HG02840 (cell line): ENCODE measurements around the gene OR2AG1.
"Not testable (repeated sequence)": the region's sequence is repeated elsewhere in the genome, so short reads cannot be mapped to it uniquely, and the experiment has no call there.

Source experiments
- ATAC-seq: cut with Tn5 transposase; IDR thresholded peaks from one replicate; pipeline ENCODE4 v1.9.1; 2021; ENCODE audit warnings: mild to moderate bottlenecking, moderate library complexity, moderate number of reproducible peaks; ENCODE audit not compliant: unreplicated experiment, low FRiP score

Gene OR2AG1

DNA sequence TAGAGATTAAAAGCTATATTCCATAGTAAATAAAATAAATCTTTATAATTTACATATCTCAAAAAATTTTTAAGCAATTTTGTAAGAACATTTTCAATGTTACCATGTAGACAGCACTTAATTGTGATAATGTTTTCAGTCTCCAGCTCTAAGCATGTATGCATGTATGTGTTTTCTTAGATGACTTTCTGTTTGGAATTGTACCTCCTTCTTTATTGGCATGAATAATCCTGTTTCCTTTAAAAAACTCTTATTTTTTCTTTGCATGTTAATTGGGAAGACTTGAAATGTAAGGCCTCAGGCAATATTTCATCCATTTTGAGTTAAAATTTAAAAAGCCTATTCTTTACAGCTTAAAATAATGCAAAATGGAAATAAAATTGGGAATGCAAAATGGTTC is 2.0 kb upstream of the OR2AG1 start:
- ATAC-seq, result no peak

DNA sequence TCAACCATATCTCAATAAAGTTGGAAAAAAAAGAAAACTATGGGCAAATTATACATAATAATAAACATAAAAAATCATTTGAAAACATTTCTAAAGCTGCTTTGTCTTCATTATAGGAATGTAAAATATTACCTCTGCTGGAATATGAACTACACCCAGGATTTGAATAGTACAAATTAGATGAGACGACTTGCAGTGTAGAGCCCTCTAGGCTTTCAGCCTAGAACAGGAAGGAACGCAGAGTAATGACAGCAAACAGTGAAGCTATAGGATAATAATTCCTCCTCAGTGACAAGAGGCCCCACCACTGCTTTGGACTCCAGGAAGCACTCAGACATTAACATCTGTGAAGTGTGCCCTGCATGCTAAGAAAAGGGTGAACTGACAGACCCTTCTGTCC is 7.7 kb downstream of the OR2AG1 start:
- ATAC-seq, result no peak

DNA sequence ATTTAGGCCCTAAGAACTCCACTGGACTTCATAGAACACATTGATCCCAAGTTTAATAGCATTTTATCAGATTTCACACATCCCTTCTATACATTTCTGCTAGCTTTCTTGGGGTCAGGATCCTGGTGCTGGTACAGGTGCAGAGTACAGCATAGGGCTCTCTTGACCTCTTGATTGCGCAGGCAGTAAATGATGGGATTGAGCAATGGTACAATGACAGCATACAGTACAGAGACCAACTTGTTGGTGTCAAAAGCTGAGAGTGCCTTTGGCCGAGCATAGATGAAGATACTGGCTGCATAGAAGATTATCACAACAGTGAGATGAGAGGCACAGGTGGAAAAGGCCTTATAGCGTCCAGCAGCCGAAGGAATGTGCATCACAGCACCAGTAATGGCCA is 11.8 kb downstream of the OR2AG1 start:
- no peak for ATAC-seq

DNA sequence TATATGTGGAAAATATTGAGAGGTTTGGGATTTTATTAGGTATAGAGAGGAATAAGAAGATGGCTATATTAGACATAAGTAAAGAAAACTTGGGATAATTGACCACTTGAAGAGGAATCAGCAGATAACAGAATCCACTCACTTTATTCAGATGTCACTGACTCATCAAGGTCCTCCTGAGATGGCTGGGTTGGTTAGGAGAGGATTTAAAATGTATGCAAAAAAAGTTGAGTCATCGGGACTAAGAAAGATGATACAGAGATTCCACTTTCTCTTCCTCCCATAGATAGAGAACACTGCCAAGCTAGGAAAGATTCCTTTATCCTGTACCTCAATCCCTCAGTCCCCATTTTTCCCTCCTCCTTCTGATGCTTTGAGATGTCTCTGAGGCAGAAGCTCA is 16.6 kb downstream of the OR2AG1 start, which contains the start of gene OR6A2:
TSS of gene OR6A2 (minus strand) at position 288 of the 400 bp plus-strand sequence. CDS start 3,981 bp downstream, outside the sequence.
- ATAC-seq, result no peak

DNA sequence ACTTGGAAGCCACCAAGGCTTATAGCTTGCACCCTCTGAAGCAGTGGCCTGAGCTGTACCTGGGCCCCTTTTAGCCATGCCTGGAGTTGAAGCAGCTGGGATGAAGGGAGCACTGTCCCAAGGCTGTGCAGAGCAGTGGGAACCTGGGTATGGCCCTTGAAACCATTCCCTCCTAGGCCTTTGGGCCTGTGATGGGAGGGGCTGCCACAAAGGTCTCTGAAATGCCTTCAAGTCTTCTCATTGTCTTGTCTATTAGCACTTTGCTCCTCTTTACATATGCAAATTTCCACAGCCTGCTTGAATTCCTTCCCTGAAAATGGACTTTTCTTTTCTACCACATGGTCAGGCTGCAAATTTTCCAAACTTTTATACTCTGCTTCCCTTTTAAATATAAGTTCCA is 18.3 kb downstream of the OR2AG1 start:
- ATAC-seq, result not testable (repeated sequence)

DNA sequence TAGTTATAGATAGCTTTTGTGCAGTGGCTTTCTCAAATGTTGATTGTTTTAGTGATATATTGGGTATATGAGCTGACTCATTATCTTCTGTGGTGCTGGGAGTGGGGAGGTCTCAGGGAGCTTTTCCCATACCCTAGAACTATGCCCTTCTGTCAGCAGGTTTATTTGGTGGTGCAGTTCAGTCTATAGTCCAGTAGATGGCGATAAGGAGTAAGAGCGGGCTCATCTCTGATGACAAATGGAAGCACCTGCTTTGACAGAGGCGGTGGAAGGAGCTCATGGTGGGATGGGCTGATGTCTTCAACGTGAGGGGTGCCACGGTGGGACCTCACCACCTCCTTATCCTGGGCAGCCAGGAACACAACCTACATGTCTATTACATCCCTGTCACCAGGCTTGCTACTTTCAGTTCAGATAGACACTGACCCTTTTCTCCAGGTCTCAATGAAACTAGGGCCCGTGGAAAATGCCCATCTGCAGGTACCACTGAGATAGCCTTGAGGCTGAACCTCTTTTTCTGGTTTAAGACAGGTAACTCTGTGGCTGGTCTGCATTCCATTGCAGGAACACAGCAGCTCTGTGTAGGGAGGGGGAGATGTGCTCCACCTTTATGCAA is 29.7 kb downstream of the OR2AG1 start:
- no peak for ATAC-seq

DNA sequence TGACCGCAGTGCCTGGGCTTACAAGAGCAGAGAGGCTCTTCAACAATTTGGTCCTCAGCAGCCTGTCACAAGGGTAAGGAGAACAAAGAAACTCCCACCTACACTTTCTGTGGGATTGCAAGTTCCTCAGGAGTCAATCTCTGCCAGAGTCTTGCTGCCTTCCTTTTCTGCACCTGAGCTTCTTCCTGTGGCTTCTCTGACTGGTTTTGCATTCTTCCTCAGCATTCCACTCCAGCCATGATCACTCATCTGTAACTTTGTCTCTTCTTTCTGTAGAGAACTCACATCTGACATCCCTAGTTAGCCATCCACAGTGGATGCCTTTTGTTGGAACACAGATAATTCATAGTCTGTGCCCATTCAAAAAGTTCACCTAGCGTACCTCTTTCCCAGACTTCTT is 30.8 kb downstream of the OR2AG1 start:
- no peak for ATAC-seq

DNA sequence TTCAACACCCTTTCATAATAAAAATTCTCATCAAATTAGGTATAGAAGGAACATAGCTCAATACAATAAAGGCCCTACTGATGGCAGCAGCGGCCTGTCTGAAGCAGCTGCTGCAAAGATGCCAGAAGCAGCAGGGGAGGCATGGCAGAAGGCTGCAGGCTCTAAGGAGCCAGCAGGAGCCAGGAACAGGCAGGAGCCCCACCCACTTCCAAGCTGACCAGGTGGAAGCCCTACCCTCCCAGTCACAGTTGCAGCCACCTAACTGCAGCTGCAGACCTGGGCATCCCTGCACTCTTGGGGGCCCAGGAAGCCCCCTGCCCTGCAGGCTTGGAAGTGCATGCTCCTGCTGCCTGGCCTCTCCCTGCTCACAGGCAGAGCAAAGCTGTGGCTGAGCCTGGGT is 34.9 kb downstream of the OR2AG1 start:
- ATAC-seq, result no peak

DNA sequence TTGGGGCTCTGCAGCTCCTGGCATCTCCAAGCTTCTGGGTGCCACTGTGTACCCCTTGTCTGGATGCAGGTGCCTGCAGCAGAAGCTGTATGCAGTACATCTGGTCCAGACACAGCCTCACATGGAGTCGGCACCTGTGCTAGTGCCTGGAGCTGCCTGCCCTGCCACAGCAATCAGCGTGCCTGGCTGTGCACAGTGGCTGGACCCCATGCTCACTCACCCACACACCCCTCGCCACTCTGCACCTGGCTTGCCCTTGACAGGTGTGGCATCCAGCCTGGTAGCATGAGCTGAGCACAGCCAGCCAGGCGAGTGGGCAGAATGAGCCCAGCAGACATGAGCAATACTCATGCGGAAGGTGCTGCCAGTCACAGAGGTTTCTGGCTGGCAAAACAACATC is 36.1 kb downstream of the OR2AG1 start:
- no peak for ATAC-seq

DNA sequence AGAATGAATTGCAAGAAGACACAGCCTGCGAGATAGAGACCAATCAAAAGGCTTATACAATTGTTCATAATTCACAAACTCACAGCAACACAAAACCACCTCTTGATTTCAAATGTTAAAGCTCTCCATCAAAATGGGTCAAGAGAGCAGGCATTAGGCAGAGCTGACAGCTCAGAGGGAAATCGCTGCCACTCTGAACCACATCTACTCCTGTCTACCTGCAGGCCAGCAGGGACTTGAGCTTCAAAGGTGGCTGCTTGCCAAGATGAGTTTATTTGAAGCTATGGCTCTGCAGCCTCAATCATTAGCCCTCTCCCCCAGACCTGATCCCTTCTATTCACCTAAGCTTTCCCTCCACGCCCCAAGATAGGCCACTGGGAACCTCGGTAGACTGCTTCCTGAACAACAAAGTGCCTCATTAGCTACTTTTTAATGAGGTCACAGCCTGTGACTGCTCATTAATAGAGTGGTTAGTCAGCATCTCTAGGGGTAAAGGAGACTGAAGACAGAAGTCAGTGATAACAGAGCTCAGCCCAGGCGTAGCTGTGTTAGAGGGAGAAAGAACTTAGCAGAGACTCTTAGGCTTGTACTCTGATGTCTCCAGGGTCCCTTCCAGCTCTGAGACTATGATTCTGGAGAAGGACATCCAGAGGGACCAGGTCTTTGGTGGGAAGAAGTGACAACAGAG is 41.5 kb downstream of the OR2AG1 start:
- ATAC-seq, result no peak

DNA sequence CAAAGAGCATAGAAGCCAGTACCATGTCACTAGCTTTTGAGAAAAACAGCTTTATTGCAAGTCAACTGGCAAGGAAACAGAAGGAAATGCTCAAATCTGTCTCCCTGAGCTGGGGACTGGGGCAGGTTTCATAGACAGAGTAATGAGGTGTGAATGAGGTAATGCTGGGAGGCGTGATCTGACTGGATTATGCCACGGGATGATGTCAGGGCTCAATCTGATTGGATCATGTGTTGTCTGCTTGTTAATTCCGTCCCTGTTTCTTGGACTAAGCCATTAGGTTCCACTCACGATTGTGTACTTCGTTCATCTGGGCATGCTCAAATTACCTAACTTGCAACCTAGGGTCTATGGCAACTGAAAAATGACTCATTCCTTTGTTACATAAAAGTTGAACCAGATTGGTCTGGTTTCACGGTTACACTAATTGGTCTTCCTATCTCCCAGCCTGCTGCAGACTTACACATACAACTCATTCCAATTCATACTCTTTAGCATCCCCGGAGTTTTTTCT is 42.5 kb downstream of the OR2AG1 start:
- no peak for ATAC-seq

DNA sequence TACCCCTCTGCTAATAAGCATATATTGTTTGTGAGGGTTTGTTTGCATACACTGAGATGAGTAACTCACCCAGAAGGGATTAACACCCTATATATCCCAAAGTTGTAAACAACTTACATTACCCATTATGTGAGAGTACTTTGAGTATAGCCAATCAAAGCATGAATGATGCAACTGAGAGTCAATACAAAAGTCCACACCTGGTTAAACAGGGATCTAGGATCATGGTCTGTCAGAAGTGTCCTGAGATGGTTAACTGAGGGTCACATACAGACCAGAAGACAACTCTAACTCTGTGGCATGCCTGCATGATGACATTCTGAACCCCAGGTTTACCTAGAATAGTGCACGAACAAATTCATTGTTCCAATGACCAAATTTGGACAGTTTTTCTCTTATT is 45.3 kb downstream of the OR2AG1 start:
- no peak for ATAC-seq

DNA sequence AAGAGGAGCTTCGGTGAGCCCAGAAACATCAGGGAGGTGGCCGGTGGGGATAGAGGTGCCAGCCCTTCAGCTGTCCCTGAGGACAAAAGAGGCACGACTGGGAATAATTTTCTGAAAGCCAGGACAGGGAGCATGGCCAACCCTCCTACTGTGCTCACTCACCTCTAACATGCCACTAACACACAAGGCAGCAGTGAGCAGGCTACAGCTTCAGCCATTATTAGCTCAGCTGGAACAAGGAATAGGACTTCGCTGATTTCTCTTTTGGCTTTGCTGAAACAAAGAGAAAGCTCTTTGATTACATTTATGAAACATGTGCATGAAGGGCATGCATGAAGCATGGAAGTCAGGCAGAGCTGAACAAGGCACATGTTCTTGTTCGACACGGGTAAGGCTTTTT is 50.5 kb downstream of the OR2AG1 start:
- no peak for ATAC-seq

DNA sequence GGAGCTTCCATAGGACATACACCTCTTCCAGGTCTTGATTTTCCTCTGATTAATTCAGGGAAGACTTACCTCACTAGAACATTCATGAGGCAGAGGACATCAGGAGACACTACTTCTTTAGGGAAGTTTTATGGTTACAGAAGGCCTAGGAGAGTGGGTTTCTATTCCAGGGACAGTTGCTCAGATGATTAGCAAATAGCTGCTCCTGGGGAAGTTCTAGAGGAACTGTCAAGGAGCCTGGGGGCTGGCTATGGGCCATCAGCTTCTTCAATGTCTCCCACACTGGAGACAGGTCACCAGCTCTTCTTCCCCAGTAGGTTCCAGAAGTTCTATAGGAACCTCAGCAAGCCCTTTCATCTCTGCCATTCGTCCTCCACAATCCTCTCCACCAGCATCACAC is 51.2 kb downstream of the OR2AG1 start:
- ATAC-seq, result no peak
